Uterus (tissue), 4 donors: ENCODE data around the gene RIOK1. TPM values are rescaled to one million over a fixed set of nuclear protein-coding genes. Genes with fewer than 3 reads are reported as not detected.

Experiments used
- DNase-seq, 2 donors: peaks; one replicate each; pipeline ENCODE4 v3.0.0-alpha.2; 2019 to 2020
- H3K27ac ChIP-seq, 2 donors: fragments of 200-600 bp; sonication (generic); 1 replicate in 1 of 2; 2 replicates in 1 of 2; pipeline ENCODE4 v1.5.1; 2016 to 2018
- H3K27me3 ChIP-seq, 2 donors: fragments of 200-600 bp; sonication (generic); one replicate each; pipeline ENCODE4 v1.5.1; 2018 to 2019; ENCODE audit warnings: control low read depth in 1 of 2
- H3K36me3 ChIP-seq, 2 donors: fragments of 200-600 bp; sonication (generic); one replicate each; pipeline ENCODE4 v1.5.1; 2019; ENCODE audit warnings: control low read depth in 1 of 2
- H3K4me1 ChIP-seq, 2 donors: fragments of 200-600 bp; sonication (generic); one replicate each; pipeline ENCODE4 v1.5.1; 2018 to 2019; ENCODE audit warnings: control low read depth in 1 of 2
- H3K4me3 ChIP-seq, 2 donors: fragments of 200-600 bp; sonication (generic); 1 replicate in 1 of 2; 2 replicates in 1 of 2; pipeline ENCODE4 v1.5.1; 2018 to 2019; ENCODE audit warnings: mild to moderate bottlenecking in 1 of 2
- H3K9me3 ChIP-seq, 2 donors: fragments of 200-600 bp; sonication (generic); one replicate each; pipeline ENCODE4 v1.5.1; 2019; ENCODE audit warnings: control low read depth in 1 of 2
- POLR2A ChIP-seq, 2 donors: fragments of 450-650 bp; IDR thresholded peaks; one replicate each; pipeline ENCODE4 v1.6.1; 2016; ENCODE audit warnings: antibody characterized with exemption in 2 of 2, mild to moderate bottlenecking in 1 of 2, moderate library complexity in 1 of 2
- intact Hi-C: fragments of 100-400 bp; cut with DNase I; formaldehyde crosslinking; loops from one replicate; pipeline ENCODE4 v1.15.1; 2023; ENCODE audit warnings: low total_unique reads
- total RNA-seq, 4 donors: library from RNA; depleted of rRNA in 3 of 4; stranded (reverse); fragments of >200 nt in 3 of 4; gene quantifications; one replicate each; pipeline versions ENCODE4 v1.1.0 to v1.2.4, GENCODE V29; 2014 to 2023
- TF ChIP-seq, protein P1 (sequence below), 4 experiments: fragments of 200-600 bp in 2 of 4; fragments of 450-650 bp in 2 of 4; sonication (generic) in 2 of 4; IDR thresholded peaks; one replicate each; pipeline ENCODE4 v1.5.1; 2016 to 2019; ENCODE audit warnings: antibody characterized with exemption in 4 of 4, mild to moderate bottlenecking in 2 of 4, moderate library complexity in 1 of 4
- donor health status: DM: yes; HTN: yes; CAD: no.

Gene RIOK1
- total RNA-seq, 4 donors from 2014 or later: 11.5 to 58.4 (median 22.8) TPM

DNA sequence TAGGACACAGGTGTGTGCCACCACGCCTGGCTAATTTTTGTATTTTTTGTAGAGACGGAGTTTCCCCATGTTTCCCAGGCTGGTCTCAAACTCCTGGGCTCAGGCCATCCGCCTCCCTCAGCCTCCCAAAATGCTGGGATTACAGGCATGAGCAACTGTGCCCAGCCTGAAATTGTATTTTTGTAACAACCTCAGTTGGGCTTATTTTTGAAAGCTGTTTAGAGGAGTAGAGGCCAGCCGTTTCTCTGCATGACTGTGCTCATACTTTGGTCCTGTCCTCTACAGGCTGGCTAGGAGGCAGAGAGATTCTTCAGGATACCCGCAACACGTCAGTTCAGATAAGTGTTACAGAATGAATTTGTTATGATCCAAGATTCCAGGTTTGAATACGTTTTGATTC, 22.2 kb upstream of the RIOK1 start:
- no peak for DNase-seq
- intact Hi-C loops: no loop called here
- H3K4me3 ChIP-seq: no peak overlapping the region
- H3K36me3 ChIP-seq: no peaks in the 10 kb centered on the region
- H3K27ac ChIP-seq: no peak overlapping the region
- H3K9me3 ChIP-seq: no peaks in the 10 kb centered on the region
- H3K27me3 ChIP-seq: no peaks in the 10 kb centered on the region
- TF ChIP-seq, protein P1, sequence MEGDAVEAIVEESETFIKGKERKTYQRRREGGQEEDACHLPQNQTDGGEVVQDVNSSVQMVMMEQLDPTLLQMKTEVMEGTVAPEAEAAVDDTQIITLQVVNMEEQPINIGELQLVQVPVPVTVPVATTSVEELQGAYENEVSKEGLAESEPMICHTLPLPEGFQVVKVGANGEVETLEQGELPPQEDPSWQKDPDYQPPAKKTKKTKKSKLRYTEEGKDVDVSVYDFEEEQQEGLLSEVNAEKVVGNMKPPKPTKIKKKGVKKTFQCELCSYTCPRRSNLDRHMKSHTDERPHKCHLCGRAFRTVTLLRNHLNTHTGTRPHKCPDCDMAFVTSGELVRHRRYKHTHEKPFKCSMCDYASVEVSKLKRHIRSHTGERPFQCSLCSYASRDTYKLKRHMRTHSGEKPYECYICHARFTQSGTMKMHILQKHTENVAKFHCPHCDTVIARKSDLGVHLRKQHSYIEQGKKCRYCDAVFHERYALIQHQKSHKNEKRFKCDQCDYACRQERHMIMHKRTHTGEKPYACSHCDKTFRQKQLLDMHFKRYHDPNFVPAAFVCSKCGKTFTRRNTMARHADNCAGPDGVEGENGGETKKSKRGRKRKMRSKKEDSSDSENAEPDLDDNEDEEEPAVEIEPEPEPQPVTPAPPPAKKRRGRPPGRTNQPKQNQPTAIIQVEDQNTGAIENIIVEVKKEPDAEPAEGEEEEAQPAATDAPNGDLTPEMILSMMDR (IDR thresholded peaks at IDR 0.05): no peak
- TF ChIP-seq POLR2A (IDR thresholded peaks at IDR 0.05): no peak
- no peaks in the 10 kb centered on the region for H3K4me1 ChIP-seq

DNA sequence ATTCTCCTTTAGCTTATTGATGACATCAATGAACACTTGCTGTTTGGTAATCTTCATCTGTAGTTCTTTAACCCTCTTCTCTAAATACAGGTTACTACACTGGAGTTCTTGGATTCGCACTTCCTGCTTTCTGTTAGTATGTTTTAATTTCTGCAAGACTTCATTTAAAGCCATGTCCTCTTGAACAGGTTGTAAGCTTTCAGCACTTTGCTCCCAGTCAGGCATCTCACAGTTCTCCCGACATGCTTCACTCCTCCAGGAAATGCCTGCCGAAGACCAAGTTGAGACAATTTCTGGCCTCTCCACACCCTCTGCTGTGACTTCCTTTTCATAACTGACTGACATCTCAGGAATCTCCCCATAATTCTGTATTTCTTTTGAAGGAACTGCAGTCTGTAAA, 15.9 kb upstream of the RIOK1 start:
- H3K4me3 ChIP-seq: no peak overlapping the region
- no peaks in the 10 kb centered on the region for H3K36me3 ChIP-seq
- H3K4me1 ChIP-seq: no peaks in the 10 kb centered on the region
- no peaks in the 10 kb centered on the region for H3K27me3 ChIP-seq
- H3K9me3 ChIP-seq: no peaks in the 10 kb centered on the region
- TF ChIP-seq, protein P1 (IDR thresholded peaks at IDR 0.05): no peak
- no peak for TF ChIP-seq POLR2A (IDR thresholded peaks at IDR 0.05)
- H3K27ac ChIP-seq: no peak overlapping the region
- no peak for DNase-seq
- intact Hi-C loops: no loop called here

DNA sequence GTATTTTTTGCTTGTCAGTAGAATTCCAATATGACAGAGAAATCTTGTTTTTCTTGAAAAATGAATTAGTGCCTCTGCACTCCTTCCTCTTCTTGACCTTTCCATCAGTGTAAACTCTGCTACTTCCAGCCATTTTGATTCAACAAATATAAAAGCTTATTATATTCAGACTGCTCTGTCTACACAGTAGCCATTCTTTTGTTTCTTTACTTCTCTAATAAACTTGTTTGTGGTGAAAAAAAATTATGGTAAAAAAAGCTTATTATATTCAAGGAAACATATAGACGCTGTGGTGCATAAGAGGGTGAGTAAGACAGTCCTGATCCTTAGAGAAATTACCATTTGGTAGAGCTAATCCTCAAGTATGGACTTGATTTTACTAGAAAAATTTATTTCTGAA, 11.6 kb upstream of the RIOK1 start:
- Histone ChIP-seq H3K27ac (no peak overlapping the region), H3K4me1 (no peaks in the 10 kb centered on the region), H3K9me3 (no peaks in the 10 kb centered on the region), H3K27me3 (no peaks in the 10 kb centered on the region), H3K4me3 (no peak overlapping the region), H3K36me3 (no peaks in the 10 kb centered on the region)
- intact Hi-C loops: no loop called here
- TF ChIP-seq, protein P1 (IDR thresholded peaks at IDR 0.05): no peak
- TF ChIP-seq POLR2A (IDR thresholded peaks at IDR 0.05): no peak
- no peak for DNase-seq

DNA sequence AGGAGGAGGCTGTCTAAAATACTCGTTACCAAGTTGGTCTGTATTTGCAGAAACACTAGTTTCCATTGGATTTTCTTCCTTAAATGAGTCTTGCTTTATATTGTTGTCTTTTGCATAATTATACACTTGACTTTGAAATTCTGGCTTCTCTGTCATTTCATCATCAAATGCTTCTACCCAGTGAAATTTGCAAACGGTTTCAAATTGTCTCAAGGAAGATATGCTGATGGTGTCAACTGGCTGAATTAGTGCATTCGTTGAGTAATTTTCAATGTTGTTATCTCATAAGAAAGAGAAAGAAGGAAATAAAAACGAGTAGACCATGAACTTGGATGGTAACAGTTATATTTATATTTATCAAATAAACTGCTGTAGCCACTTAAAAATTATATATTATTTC, 10.9 kb upstream of the RIOK1 start:
- no peaks in the 10 kb centered on the region for H3K27me3 ChIP-seq
- no peak overlapping the region for H3K27ac ChIP-seq
- TF ChIP-seq, protein P1 (IDR thresholded peaks at IDR 0.05): no peak
- TF ChIP-seq POLR2A (IDR thresholded peaks at IDR 0.05): no peak
- no peaks in the 10 kb centered on the region for H3K4me1 ChIP-seq
- no peak for DNase-seq
- H3K36me3 ChIP-seq: no peaks in the 10 kb centered on the region
- no peak overlapping the region for H3K4me3 ChIP-seq
- intact Hi-C loops: no loop called here
- H3K9me3 ChIP-seq: no peaks in the 10 kb centered on the region

DNA sequence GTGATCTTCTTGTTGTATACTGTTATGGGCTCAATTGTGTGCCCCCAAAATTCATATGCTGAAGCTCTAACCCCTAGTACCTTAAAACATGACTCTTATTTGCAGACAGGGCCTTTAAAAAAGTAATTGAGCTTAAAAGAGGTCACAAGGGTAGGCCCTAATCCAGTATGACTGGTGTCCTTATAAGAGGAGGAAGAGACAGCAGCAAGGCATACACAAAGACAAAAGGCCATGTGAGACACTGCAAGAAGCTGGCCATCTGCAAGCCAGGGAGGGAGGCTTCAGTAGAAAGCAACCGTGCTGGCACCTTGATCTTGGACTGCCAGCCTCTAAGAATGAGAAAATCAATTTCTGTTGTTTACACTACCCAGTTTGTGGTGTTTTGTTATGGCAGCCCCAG, 8.5 kb upstream of the RIOK1 start:
- Histone ChIP-seq H3K4me3 (no peak overlapping the region), H3K9me3 (no peaks in the 10 kb centered on the region), H3K4me1 (no peaks in the 10 kb centered on the region), H3K36me3 (no peaks in the 10 kb centered on the region), H3K27me3 (no peaks in the 10 kb centered on the region), H3K27ac (no peak overlapping the region)
- TF ChIP-seq POLR2A (IDR thresholded peaks at IDR 0.05): no peak
- TF ChIP-seq, protein P1 (IDR thresholded peaks at IDR 0.05): no peak
- intact Hi-C loops: no loop called here
- DNase-seq: no peak
